ENCODE measurements around the gene ZBTB7C.

ZBTB7C gene

GRCh38 chr18:48320639-48320945, 88.6 kb downstream of the ZBTB7C start:
- no peak for DNase-seq

DNA sequence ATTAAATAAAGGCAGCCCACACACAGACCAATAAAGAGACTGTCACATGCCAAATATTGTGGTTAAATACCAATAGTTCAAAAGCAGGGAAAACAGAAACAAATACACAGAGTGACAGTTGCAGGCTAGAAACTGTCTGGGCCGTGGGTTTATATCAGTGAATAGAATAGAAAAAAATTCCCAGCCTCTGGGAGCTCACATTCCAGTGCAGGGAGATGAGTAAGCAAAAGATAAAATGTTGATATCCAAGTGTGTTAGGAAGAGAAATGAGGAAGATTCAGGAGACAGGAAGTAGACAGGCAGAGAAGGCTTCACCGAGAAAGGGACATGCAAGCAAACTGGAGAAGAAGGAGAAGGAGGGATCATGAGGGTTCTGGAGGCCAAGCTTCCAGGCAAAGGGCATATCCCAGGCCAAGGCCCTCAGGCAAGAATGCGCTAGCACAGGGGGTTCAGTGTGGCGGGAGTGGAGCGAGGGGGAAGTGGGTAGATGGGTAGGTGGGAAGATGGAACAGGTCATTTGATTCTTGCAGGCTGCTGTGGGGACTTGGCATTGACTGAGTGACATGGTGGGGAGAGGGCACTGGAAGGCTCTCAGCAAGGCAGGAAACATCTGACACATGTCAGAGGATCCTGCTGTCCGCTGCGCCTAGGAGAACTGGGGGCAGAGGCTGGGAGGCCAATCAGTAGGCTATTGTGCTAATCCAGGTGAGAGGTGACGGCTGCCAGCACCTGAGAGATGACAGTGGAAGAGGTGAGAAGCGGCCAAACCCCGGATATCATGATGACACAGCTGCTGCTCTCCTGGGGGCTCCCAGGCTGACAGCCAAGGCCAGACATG, 89.2 kb downstream of the ZBTB7C start:
- DNase-seq = no peak

DNA sequence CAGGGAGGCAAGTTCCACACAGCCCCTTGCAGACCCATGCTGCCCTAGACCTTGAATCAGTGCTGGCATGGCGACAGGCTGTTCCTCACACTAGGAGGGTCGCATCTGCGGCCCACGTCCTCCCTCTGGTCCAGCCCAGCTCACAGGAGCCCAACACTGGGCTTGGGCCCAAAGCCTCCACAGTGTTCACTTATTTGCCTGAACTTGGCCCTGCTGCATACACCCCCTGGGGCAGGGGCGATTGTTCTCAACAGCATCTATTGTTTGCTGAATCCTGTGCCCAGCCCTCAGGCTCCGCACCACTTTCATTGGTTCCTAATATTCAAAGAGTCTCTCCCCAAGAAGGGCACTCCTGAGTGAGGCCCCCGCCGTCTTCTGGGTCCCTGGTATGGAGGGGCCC, 90.7 kb downstream of the ZBTB7C start:
- no peak for DNase-seq

DNA sequence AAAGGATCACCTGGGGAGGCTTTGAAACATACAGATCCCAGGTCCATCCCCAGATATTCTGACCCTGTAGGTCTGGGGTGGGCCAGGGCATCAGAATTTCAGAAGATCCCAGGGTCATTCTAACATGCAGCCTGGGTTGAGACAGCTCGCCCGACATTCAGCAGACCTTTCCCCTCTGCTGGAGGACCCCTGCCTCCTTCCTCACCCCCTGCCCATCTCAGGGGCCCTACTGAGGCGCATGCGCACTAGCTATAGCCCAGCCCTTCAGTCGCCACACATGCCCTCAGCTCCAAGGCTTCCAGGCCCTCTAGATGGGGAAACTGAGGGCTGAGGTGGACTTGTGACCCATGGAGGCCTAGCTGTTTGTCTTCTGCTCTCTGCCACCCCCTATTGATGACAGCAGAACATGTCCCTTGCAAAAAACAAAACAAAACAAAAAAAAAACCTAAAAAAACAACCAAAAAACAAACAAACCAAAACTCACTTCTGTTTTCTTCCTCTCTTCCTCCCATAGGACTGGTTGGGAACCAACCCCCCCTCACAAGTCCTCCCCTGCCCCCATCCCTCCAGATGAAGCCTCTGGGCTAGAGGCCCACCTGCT, 91.3 kb downstream of the ZBTB7C start:
- DNase-seq = no peak

DNA sequence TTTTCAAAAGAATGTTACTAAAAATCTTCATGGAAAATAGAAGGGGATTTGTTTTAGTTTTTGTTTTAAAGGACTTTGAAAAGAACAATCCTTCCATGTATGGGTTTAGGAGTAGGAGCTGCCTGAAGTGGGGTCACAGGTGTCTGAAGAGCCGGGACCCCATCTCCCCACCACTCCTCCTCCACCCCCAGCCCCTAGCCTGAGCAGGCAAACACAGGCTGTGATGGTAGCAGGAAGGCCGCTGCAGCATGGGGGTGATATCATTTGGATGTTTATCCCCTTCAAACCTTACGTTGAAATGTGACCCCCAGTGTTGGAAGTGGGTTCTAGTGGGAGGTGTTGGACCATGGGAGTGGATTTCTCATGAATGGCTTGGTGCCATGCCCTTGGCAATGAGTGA, 93.0 kb downstream of the ZBTB7C start:
- no peak for DNase-seq

DNA sequence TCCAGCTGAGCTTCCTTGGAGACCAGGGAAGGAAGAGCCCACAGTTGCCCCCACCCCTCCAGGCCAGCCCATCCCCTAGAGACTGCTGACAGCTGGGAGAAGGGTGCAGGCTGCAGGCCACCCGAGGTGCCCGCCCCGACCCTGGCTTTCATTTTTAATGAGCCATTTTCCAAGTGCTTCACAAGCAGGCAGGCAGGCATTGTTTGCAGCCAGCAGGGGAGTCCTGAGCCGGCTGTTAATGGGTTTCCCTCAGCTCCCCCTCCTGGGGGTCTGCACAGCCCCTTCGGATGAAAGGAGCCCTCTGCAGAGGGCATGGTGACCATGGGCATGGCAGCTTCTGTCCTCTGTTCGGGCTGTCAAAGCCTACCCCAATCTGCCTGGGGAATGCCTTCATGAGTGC, 94.5 kb downstream of the ZBTB7C start:
- DNase-seq = no peak

DNA sequence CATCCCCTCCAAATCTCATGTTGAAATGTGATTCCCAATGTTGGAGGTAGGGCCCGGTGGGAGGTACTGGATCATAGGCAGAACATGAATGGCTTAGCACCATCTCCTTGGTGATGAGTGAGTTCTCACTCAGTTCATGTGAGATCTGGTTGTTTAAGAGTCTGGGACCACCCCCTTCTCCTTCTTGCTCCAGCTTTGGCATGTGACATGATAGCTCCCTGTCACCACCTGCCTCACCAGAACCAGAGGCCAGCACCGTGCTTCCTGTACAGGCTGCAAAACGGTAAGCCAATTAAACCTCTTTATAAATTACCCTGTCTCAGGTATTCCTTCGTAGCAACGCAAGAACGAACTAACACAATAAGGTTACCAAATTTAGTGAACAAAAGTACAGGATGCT, 95.4 kb downstream of the ZBTB7C start:
- no peak for DNase-seq

- DNase-seq = no peak
Observed at GRCh38 chr18:48312066-48312465, 97.1 kb downstream of the ZBTB7C start.

DNA sequence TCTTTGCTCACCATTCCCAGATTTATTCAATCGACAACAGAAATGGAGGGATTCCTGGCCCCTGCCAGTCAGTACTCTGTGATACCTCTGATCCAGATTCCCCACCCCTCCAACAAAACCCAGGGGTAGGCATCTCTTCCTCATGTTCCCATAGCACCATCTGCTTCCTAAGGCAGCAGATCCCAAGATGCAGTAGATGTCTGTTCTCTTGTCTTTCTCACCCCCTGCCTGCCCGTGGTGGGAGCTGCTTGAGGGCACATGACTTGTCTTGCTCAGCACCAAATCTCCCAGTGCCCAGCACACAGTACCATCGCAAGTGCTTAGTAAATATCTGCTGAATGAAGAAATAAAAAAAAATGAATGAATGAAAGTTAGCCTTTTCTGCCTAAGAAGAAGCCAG, 98.2 kb downstream of the ZBTB7C start:
- DNase-seq = no peak

DNA sequence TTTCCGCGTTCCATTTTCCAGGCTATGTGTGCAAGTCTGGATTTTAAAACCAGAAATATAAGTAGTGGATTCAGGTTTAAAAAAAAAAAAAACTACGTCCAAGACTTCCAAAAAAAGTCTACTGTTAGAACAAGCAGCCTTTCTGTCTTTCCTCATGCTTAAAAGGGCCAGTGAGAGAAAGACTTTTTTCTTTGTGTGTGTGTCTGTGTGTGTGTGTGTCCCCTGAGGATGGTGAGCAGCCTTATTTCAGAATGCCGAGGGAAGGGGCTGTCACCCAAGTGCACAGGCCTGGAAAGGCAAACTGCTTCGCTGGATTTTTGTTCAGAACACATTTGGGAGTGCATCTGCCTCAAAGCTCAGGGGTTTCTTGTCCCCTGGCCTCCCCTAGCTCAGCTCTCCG, 98.8 kb downstream of the ZBTB7C start:
- no peak for DNase-seq

DNA sequence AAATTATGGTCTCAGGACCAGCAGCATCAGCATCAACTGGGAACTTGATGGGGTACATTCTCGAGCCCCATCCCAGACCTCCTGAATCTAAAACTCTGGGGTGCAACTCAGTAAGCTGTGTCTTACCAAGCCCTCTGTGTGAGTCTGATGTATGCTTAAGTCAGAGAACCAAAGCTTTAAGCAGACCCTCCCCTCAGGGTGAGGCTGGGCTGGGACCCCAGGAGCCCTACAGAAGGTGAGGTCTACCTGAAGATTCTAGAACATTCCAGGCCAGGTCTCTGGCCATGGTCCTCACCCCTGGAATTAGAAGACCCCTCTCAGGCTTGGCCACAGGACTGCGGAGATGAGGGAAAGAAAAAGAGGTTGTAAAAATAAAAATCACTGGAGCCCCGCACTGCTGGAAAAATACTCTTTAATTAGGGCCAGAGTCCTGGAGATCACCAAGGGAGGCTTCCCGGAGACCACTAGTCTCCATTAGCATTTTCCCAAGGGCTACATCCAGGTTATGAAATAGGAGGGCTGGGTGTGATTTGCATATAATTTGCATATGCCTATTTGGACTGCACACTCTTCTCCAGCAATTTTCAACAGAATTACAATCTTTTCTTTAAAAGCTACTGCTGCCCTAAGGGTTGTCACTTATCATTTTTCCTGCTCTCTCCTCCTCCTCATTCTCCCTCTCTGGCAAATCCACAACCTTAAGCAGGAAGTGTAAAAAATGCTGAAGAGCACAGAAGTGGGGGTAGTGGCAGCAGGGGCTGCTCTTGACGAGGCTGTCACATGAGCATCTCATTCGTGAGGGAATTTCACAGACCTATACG, 100.2 kb downstream of the ZBTB7C start:
- DNase-seq = no peak

DNA sequence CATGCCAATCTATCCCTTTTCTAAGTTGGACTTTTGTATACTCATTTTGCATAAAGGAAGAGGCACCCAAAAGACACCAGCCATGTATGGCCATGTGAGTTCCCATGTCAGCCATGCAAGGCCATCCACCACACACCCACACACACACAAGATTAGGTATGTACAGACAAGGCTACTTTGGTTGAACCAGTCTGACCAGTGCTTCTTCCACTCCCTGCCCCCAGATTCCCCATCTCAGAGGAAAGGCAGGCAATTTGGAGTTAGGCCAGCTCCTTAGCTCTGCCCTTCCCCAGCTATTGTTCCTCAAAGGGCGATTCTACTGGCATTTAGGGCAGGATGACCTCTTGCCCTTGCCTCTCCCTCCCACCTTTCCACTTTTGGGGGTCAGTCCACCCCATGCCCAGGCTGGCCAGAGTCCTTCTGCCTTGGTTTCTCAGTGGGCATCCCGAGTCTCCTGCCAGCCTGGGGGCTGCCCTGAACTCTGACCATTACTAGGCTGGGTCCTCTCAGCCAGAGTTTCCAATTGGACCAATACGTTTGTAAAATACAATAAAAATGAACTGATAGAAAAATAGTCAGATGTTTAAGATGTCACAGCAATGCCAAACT, 101.1 kb downstream of the ZBTB7C start:
- DNase-seq = no peak

GRCh38 chr18:48306838-48307237, 102.3 kb downstream of the ZBTB7C start:
- no peak for DNase-seq

GRCh38 chr18:48304906-48305693, 104.1 kb downstream of the ZBTB7C start:
- no peak for DNase-seq

GRCh38 chr18:48303883-48304282, 105.3 kb downstream of the ZBTB7C start:
- DNase-seq = no peak

GRCh38 chr18:48302736-48303135, 106.4 kb downstream of the ZBTB7C start:
- DNase-seq = no peak

DNA sequence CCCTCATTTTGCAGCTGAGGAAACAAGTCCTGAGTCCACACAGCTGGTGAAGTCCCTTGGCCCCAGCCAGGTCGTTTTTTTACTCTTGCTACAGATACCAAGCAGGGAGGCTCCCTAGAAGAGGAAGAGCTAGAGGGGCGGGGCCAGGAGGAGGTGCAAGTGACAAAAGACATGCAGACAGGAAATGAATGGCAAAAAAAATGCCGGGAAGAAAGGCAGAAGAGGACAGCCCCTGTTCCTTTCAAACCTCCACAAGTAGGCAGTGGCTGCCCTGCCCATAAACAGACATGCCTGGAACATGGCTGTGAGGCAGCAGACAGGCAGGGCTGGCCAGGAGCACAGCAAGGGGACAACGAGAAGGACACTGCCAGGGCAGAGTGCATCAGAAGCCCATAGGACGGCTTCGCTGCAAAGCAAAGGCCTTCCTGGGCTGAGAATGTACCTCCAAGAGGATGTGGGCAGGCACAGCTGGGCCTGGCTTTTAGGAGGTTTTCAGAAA, 108.7 kb downstream of the ZBTB7C start:
- DNase-seq = no peak

DNA sequence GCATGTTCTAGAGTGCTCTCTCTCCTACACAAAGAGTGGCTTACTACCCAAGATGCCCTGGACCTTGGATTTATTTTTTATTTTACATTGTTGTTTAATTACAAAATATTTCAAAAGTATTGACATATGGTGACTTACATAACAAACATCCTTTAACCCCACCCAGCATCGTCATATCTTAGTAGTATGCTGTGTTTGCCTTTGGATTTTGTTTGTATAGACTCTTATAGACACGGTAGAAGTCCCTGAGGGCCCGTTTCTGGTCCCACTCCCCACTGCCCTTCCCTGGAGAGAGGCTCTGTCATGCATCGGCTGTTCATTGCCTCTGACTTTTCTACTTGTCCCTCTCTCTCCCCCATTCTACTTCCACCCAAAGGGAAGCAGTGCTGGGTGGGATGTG, 112.0 kb downstream of the ZBTB7C start:
- DNase-seq = no peak

DNA sequence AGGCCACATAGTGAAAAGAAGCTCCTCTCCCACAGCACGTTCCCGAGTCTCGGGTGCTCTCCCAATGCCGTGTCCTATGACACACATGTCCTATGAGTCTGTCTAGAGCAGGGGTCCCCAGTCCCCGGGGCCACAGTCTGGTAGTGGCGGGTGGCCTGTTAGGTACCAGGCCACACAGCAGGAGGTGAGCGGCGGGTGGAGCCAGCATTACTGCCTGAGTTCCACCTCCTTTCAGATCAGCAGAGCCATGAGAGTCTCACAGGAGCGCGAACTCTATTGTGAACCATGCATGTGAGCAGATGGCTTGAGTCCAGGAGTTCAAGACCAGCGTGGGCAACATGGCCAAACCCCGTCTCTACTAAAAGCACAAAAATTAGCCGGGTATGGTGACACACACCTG, 112.6 kb downstream of the ZBTB7C start:
- no peak for DNase-seq

DNA sequence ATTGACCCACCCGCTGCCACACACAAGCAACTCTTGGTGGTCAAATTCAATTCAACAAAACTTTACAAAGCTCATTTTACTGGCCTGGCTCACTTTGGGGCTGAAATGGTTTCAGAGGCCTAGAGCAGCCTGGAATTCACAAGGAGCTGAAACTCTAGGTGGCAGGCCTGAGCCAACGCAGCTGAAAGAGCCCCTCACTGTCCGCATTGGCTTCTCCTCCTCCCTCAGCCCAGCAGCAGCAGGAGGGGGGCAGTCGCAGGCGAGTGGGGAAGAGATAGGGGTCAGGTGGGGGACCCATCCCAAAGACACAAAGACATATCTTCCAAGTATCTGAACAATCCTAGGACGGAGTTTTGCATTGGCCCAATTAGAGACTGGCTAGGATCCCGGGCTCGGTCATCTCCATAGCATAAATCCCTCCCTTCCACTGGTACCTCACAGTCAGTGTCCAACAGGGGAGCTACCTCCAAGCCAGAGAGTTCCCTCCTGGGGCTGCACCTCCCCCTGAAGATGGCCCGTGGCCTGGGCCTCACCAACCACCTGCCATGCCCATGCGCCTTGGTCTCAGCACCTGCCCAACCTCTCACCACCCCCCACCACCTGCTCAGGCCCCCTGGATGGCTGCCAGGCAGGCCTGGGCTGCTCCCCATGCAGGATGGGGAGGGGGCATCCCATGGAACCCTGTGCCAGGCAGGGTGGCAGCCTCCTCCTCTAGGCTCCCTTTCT, 113.4 kb downstream of the ZBTB7C start:
- DNase-seq = no peak

- DNase-seq = no peak
Observed at GRCh38 chr18:48294899-48295585, 114.1 kb downstream of the ZBTB7C start.

Data from cortex of kidney (tissue), 1 donor.